ENCODE results near the gene FTH1.

The FTH1 gene

DNA sequence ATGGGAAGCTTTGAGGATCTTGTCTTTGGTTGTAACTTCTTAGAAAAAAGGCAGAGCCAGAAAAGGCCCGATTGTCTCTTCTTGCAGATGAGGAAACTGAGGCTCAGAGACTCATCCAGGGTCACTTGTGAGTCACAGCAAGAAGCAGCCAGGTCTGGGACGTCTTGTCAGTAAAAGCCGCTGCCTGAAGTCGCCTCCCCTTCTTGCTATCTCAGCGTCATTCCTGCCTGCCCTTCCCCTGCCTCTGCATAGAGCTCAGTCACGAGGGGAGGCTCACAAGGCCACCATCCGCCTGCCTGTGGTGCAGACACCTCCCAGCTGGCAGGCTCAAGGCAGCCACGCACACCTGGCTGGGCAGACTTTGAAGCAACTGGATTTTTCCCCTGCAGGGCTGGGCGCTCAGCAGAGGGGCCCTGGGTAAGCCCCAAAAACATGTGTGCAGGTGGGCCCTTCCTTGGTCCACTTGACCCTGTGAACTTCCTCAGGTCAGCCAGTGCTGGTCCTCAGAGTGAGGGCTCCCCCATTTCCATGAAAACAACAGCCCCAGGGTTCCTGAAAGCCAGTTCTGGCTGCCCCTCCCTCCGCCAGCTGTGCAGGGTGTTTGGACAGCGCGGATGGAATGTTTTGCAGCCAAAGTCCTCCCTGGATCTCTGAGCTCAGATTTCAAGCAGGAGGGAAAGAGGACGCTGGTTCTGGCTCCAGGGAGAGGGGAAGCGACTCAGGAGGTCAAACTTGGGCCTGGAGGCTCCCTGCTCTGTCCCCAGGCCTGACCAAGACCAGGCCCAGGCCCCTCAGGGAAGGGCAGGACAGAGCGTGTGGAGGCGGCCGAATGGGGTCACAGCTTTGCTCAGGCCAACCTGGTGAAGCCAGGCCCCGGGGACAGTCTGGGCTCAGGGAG, 44.0 kb downstream of the FTH1 start:
- no peak overlapping the region for H3K4me3 ChIP-seq (ENCODE audit: control insufficient read depth in 1 of 7, extremely low read depth in 1 of 7, insufficient read depth in 4 of 7, low read depth in 2 of 7, low read length in 6 of 7)
- peaks cover 0 to 3% (median 0%) of the 10 kb centered on the region in 5 experiments for H3K9me3 ChIP-seq (ENCODE audit: control extremely low read depth in 1 of 5, control insufficient read depth in 4 of 5, insufficient read depth in 2 of 5, low read depth in 1 of 5, low read length in 4 of 5)
- no peak overlapping the region for H3K27ac ChIP-seq (ENCODE audit: insufficient read depth in 1 of 2, low read depth in 1 of 2, low read length in 2 of 2, poor library complexity in 1 of 2, severe bottlenecking in 2 of 2)
- ChIA-PET CTCF (interaction anchor here (1.0 to 3.9 kb wide), 7 partner anchors 8 to 126 kb away, joined by 3 to 23 read pairs (median 4); no protein-coding TSS in a partner anchor), POLR2A (no interaction called here)
- peak in 2 of 3 donors; percentile 43 to 69 for DNase-seq
- H3K27me3 ChIP-seq (replicated peaks in 2 of 5; ENCODE audit: control insufficient read depth in 4 of 5, insufficient read depth in 5 of 5, low read length in 4 of 5): peaks cover 0 to 15% (median 0%) of the 10 kb centered on the region in 5 experiments
- no peaks in the 10 kb centered on the region for H3K36me3 ChIP-seq (ENCODE audit: control insufficient read depth in 4 of 4, insufficient read depth in 4 of 4, low read length in 3 of 4)
- 84% methylated on average over 17 of the region's 18 CpGs for WGBS (ENCODE audit: insufficient coverage)
- H3K4me1 ChIP-seq (ENCODE audit: control extremely low read depth in 1 of 4, control insufficient read depth in 4 of 4, insufficient read depth in 4 of 4, low read length in 3 of 4): peaks cover 0 to 21% (median 6%) of the 10 kb centered on the region in 4 experiments

DNA sequence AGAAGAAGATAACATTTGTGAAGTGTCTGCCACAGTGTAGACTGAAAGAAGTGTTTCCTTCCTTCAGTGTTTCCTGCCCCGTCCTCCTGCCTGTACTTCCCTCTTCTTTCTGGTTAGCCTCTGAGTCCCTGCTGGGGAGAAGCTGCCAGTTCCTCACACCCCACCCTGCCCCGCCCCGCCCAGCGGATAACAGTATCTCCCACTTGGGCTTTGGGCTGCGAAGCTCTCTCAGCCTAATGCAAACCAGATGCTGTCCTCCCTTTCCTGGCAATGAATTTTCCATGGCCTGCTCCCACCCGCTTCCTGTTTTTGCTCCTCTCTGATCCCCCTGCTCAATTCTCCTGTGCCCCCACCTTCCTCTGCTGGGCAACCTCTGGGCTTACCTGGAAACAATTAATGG, 44.9 kb downstream of the FTH1 start:
- CTCF ChIA-PET: interaction anchor here (0.7 to 3.9 kb wide), 6 partner anchors 9 to 155 kb away, joined by 3 to 23 read pairs (median 4); no protein-coding TSS in a partner anchor
- peak; percentile 24 to 65 (median 61) for DNase-seq
- Histone ChIP-seq H3K36me3 (ENCODE audit: control insufficient read depth in 4 of 4, insufficient read depth in 4 of 4, low read length in 3 of 4) (no peaks in the 10 kb centered on the region), H3K27ac (ENCODE audit: insufficient read depth in 1 of 2, low read depth in 1 of 2, low read length in 2 of 2, poor library complexity in 1 of 2, severe bottlenecking in 2 of 2) (no peak overlapping the region), H3K4me3 (ENCODE audit: control insufficient read depth in 1 of 7, extremely low read depth in 1 of 7, insufficient read depth in 4 of 7, low read depth in 2 of 7, low read length in 6 of 7) (no peak overlapping the region), H3K27me3 (replicated peaks in 2 of 5; ENCODE audit: control insufficient read depth in 4 of 5, insufficient read depth in 5 of 5, low read length in 4 of 5) (peaks cover 0 to 24% (median 8%) of the 10 kb centered on the region in 5 experiments), H3K4me1 (ENCODE audit: control extremely low read depth in 1 of 4, control insufficient read depth in 4 of 4, insufficient read depth in 4 of 4, low read length in 3 of 4) (peaks cover 0 to 28% (median 11%) of the 10 kb centered on the region in 4 experiments), H3K9me3 (ENCODE audit: control extremely low read depth in 1 of 5, control insufficient read depth in 4 of 5, insufficient read depth in 2 of 5, low read depth in 1 of 5, low read length in 4 of 5) (no peaks in the 10 kb centered on the region)
- POLR2A ChIA-PET: no interaction called here
- 7% methylated on average over 4 of the region's 6 CpGs for WGBS (ENCODE audit: insufficient coverage)

DNA sequence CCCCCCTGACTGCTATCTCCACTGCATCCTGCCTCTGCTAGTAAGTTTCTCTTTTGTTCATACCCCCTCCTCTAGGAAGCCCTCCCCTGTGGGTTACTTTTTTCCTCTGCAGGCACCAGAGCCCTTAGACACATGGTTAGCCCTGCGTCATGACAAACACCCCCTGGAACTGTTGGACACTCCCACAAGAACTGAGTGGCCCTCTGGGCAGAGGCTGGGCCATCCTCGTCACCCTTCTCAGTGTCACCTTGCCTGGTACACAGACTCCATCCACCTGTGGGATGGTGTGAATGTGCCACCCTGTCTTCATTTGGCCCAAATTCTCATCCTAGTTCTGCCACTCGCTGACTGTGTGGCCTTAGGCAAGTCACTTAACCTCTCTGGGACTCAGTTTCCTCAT, 46.0 kb downstream of the FTH1 start:
- H3K4me1 ChIP-seq (ENCODE audit: control extremely low read depth in 1 of 4, control insufficient read depth in 4 of 4, insufficient read depth in 4 of 4, low read length in 3 of 4): peaks cover 0 to 38% (median 17%) of the 10 kb centered on the region in 4 experiments
- POLR2A ChIA-PET: no interaction called here

GRCh38 chr11:61919705-61920631, 47.5 kb downstream of the FTH1 start:
- Histone ChIP-seq H3K27ac (ENCODE audit: insufficient read depth in 1 of 2, low read depth in 1 of 2, low read length in 2 of 2, poor library complexity in 1 of 2, severe bottlenecking in 2 of 2) (peak overlapping the region in 1 of 2 experiments; percentile 23), H3K36me3 (ENCODE audit: control insufficient read depth in 4 of 4, insufficient read depth in 4 of 4, low read length in 3 of 4) (no peaks in the 10 kb centered on the region), H3K9me3 (ENCODE audit: control extremely low read depth in 1 of 5, control insufficient read depth in 4 of 5, insufficient read depth in 2 of 5, low read depth in 1 of 5, low read length in 4 of 5) (no peaks in the 10 kb centered on the region), H3K4me1 (ENCODE audit: control extremely low read depth in 1 of 4, control insufficient read depth in 4 of 4, insufficient read depth in 4 of 4, low read length in 3 of 4) (peaks cover 0 to 40% (median 19%) of the 10 kb centered on the region in 4 experiments), H3K27me3 (replicated peaks in 2 of 5; ENCODE audit: control insufficient read depth in 4 of 5, insufficient read depth in 5 of 5, low read length in 4 of 5) (peaks cover 0 to 48% (median 10%) of the 10 kb centered on the region in 5 experiments), H3K4me3 (ENCODE audit: control insufficient read depth in 1 of 7, extremely low read depth in 1 of 7, insufficient read depth in 4 of 7, low read depth in 2 of 7, low read length in 6 of 7) (no peak overlapping the region)
- ChIA-PET CTCF (interaction anchor here (0.8 to 1.8 kb wide), 7 partner anchors 18 to 190 kb away, joined by 3 to 8 read pairs (median 4); no protein-coding TSS in a partner anchor), POLR2A (interaction anchor here (0.5 kb wide), 1 partner anchor 129 kb away, joined by 3 read pairs; no protein-coding TSS in a partner anchor)
- 95% methylated on average over 11 of the region's 13 CpGs for WGBS (ENCODE audit: insufficient coverage)
- peak in 1 of 3 donors; percentile 56 for DNase-seq

More for the DNA sequence above, 46.0 kb downstream of the FTH1 start:
- peaks cover 0 to 35% (median 8%) of the 10 kb centered on the region in 5 experiments for H3K27me3 ChIP-seq (replicated peaks in 2 of 5; ENCODE audit: control insufficient read depth in 4 of 5, insufficient read depth in 5 of 5, low read length in 4 of 5)
- no peak overlapping the region for H3K4me3 ChIP-seq (ENCODE audit: control insufficient read depth in 1 of 7, extremely low read depth in 1 of 7, insufficient read depth in 4 of 7, low read depth in 2 of 7, low read length in 6 of 7)
- no peak overlapping the region for H3K27ac ChIP-seq (ENCODE audit: insufficient read depth in 1 of 2, low read depth in 1 of 2, low read length in 2 of 2, poor library complexity in 1 of 2, severe bottlenecking in 2 of 2)
- 87% methylated on average over 2 of the region's 3 CpGs for WGBS (ENCODE audit: insufficient coverage)
- H3K9me3 ChIP-seq (ENCODE audit: control extremely low read depth in 1 of 5, control insufficient read depth in 4 of 5, insufficient read depth in 2 of 5, low read depth in 1 of 5, low read length in 4 of 5): no peaks in the 10 kb centered on the region
- CTCF ChIA-PET: interaction anchor here (1.1 to 3.9 kb wide), 4 partner anchors 23 to 161 kb away, joined by 4 to 23 read pairs (median 8); no protein-coding TSS in a partner anchor
- no peaks in the 10 kb centered on the region for H3K36me3 ChIP-seq (ENCODE audit: control insufficient read depth in 4 of 4, insufficient read depth in 4 of 4, low read length in 3 of 4)
- no peak for DNase-seq

GRCh38 chr11:61918938-61919704, 48.3 kb downstream of the FTH1 start:
- DNase-seq: no peak
- no peak overlapping the region for H3K4me3 ChIP-seq (ENCODE audit: control insufficient read depth in 1 of 7, extremely low read depth in 1 of 7, insufficient read depth in 4 of 7, low read depth in 2 of 7, low read length in 6 of 7)
- CTCF ChIA-PET: interaction anchor here (0.8 to 1.8 kb wide), 5 partner anchors 17 to 191 kb away, joined by 3 to 8 read pairs (median 4); no protein-coding TSS in a partner anchor
- no peaks in the 10 kb centered on the region for H3K9me3 ChIP-seq (ENCODE audit: control extremely low read depth in 1 of 5, control insufficient read depth in 4 of 5, insufficient read depth in 2 of 5, low read depth in 1 of 5, low read length in 4 of 5)
- no peaks in the 10 kb centered on the region for H3K36me3 ChIP-seq (ENCODE audit: control insufficient read depth in 4 of 4, insufficient read depth in 4 of 4, low read length in 3 of 4)
- POLR2A ChIA-PET: no interaction called here
- H3K4me1 ChIP-seq (ENCODE audit: control extremely low read depth in 1 of 4, control insufficient read depth in 4 of 4, insufficient read depth in 4 of 4, low read length in 3 of 4): peaks cover 0 to 40% (median 19%) of the 10 kb centered on the region in 4 experiments
- WGBS (ENCODE audit: insufficient coverage): 90% methylated on average over 4 of the region's 6 CpGs
- peak overlapping the region in 1 of 2 experiments; percentile 23 for H3K27ac ChIP-seq (ENCODE audit: insufficient read depth in 1 of 2, low read depth in 1 of 2, low read length in 2 of 2, poor library complexity in 1 of 2, severe bottlenecking in 2 of 2)
- H3K27me3 ChIP-seq (replicated peaks in 2 of 5; ENCODE audit: control insufficient read depth in 4 of 5, insufficient read depth in 5 of 5, low read length in 4 of 5): peaks cover 0 to 50% (median 10%) of the 10 kb centered on the region in 5 experiments

DNA sequence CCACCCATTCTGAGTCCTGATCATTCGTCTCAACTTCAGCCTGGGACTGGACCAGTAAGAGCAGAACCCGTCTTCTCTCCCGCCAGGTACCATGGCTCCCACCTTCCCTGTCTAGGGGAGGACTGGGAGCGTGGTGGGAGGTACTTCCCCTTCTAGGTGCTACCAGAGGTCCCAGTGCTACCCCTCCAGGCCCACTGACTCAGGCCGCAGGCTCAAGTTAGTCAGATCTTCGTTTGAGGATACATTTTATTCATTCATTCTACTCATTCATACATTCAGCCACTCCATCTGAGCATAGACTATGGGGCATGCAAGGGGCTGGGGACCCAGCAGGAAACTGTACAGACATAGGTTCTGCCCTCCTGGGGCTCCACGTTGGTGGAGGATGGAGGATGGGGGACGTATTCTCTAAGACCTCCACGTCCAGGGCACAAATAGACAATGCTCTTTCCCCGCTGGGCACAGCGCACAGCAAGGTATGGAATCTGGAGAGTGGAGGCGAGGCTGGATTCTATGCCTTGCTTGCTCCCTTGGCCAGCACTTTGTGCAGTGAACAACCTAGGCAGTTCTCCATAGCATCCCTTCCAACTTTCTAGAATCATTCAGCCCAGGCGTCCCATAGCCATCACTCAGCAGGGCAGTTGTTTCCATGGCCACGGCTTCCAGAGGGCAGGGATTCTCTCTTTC, 49.0 kb downstream of the FTH1 start:
- peaks cover 0 to 52% (median 10%) of the 10 kb centered on the region in 5 experiments for H3K27me3 ChIP-seq (replicated peaks in 2 of 5; ENCODE audit: control insufficient read depth in 4 of 5, insufficient read depth in 5 of 5, low read length in 4 of 5)
- H3K4me3 ChIP-seq (ENCODE audit: control insufficient read depth in 1 of 7, extremely low read depth in 1 of 7, insufficient read depth in 4 of 7, low read depth in 2 of 7, low read length in 6 of 7): no peak overlapping the region
- H3K9me3 ChIP-seq (ENCODE audit: control extremely low read depth in 1 of 5, control insufficient read depth in 4 of 5, insufficient read depth in 2 of 5, low read depth in 1 of 5, low read length in 4 of 5): no peaks in the 10 kb centered on the region
- ChIA-PET CTCF (interaction anchor here (1.3 to 1.8 kb wide), 4 partner anchors 14 to 191 kb away, joined by 3 to 5 read pairs (median 4); no protein-coding TSS in a partner anchor), POLR2A (no interaction called here)
- H3K4me1 ChIP-seq (ENCODE audit: control extremely low read depth in 1 of 4, control insufficient read depth in 4 of 4, insufficient read depth in 4 of 4, low read length in 3 of 4): peaks cover 0 to 39% (median 19%) of the 10 kb centered on the region in 4 experiments
- DNase-seq: no peak
- WGBS (ENCODE audit: insufficient coverage): 82% methylated on average over 12 of the region's 14 CpGs
- H3K36me3 ChIP-seq (ENCODE audit: control insufficient read depth in 4 of 4, insufficient read depth in 4 of 4, low read length in 3 of 4): no peaks in the 10 kb centered on the region
- H3K27ac ChIP-seq (ENCODE audit: insufficient read depth in 1 of 2, low read depth in 1 of 2, low read length in 2 of 2, poor library complexity in 1 of 2, severe bottlenecking in 2 of 2): no peak overlapping the region

Measured in common myeloid progenitor, CD34-positive (primary cell).